GM19438 (cell line): ENCODE results near the gene ARHGEF38.
"Not testable (repeated sequence)": the region's sequence is repeated elsewhere in the genome, so short reads cannot be mapped to it uniquely, and the experiment has no call there.

ENCODE experiments used
- ATAC-seq: cut with Tn5 transposase; IDR thresholded peaks from one replicate; pipeline ENCODE4 v1.9.1; 2021; ENCODE audit warnings: low read depth; ENCODE audit not compliant: unreplicated experiment

ARHGEF38 gene

GRCh38 chr4:105709081-105709450 lies 156.6 kb downstream of the ARHGEF38 start:
- ATAC-seq = peak; percentile 36

GRCh38 chr4:105710012-105710600 lies 157.7 kb downstream of the ARHGEF38 start:
- no peak for ATAC-seq

GRCh38 chr4:105710678-105711077 lies 158.3 kb downstream of the ARHGEF38 start:
- no peak for ATAC-seq

- ATAC-seq = no peak
Measured at GRCh38 chr4:105712766-105713165, 160.3 kb downstream of the ARHGEF38 start.

GRCh38 chr4:105714071-105714521 lies 161.7 kb downstream of the ARHGEF38 start:
- peak; percentile 58 for ATAC-seq

GRCh38 chr4:105714932-105715331 lies 162.5 kb downstream of the ARHGEF38 start:
- ATAC-seq = no peak

- no peak for ATAC-seq
Measured at GRCh38 chr4:105715692-105716278, 163.4 kb downstream of the ARHGEF38 start.

GRCh38 chr4:105719204-105719603 lies 166.8 kb downstream of the ARHGEF38 start:
- ATAC-seq = no peak

GRCh38 chr4:105725623-105726022 lies 173.2 kb downstream of the ARHGEF38 start:
- ATAC-seq = no peak

GRCh38 chr4:105729895-105730294 lies 177.5 kb downstream of the ARHGEF38 start:
- ATAC-seq = not testable (repeated sequence)
